ENCODE measurements around the gene APLP2.

Gene APLP2

GRCh38 chr11:130161441-130162145 is 91.9 kb downstream of the APLP2 start:
- Histone ChIP-seq H3K4me2 (no peak overlapping the region), H3K9ac (no peak overlapping the region), H3K9me3 (peaks cover 10% of the 10 kb centered on the region; the same call in 1 of the 2 replicates), H3K4me1 (peaks cover 29% of the 10 kb centered on the region), H3K27ac (no peak overlapping the region), H3K36me3 (no peaks in the 10 kb centered on the region), H3K4me3 (no peak overlapping the region), H3K27me3 (peaks cover 55% of the 10 kb centered on the region), H4K20me1 (peaks cover 7% of the 10 kb centered on the region; the same call in 1 of the 2 replicates)
- TF ChIP-seq Cebpa-rat (IDR thresholded peaks at IDR 0.05), result no peak

DNA sequence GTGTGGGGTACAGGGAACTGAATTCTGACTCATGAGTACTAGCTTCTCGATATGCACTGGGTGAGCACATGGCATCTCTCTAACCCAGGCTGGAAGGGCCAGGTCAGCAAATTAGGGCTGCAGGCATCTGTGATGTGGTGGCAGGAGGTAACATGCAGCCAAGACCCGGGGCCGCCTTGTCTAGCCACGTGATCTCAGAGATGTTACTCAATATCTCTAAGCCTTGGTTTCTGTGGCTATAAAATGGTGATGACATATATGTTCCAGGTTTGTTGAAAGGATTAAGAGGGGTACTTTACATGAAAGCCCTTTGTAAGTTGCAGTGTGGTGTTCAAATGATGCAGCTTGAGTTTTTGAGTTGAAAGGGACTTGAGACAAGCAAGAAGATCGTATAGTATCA is 93.0 kb downstream of the APLP2 start:
- peaks cover 7% of the 10 kb centered on the region; the same call in 1 of the 2 replicates for H4K20me1 ChIP-seq
- H3K27ac ChIP-seq, result no peak overlapping the region
- H3K36me3 ChIP-seq, result no peaks in the 10 kb centered on the region
- no peak overlapping the region for H3K9ac ChIP-seq
- peaks cover 33% of the 10 kb centered on the region for H3K4me1 ChIP-seq
- peaks cover 51% of the 10 kb centered on the region for H3K27me3 ChIP-seq
- no peak overlapping the region for H3K4me3 ChIP-seq
- H3K9me3 ChIP-seq, result peaks cover 10% of the 10 kb centered on the region; the same call in 1 of the 2 replicates
- TF ChIP-seq Cebpa-rat (IDR thresholded peaks at IDR 0.05), result no peak
- no peak overlapping the region for H3K4me2 ChIP-seq

DNA sequence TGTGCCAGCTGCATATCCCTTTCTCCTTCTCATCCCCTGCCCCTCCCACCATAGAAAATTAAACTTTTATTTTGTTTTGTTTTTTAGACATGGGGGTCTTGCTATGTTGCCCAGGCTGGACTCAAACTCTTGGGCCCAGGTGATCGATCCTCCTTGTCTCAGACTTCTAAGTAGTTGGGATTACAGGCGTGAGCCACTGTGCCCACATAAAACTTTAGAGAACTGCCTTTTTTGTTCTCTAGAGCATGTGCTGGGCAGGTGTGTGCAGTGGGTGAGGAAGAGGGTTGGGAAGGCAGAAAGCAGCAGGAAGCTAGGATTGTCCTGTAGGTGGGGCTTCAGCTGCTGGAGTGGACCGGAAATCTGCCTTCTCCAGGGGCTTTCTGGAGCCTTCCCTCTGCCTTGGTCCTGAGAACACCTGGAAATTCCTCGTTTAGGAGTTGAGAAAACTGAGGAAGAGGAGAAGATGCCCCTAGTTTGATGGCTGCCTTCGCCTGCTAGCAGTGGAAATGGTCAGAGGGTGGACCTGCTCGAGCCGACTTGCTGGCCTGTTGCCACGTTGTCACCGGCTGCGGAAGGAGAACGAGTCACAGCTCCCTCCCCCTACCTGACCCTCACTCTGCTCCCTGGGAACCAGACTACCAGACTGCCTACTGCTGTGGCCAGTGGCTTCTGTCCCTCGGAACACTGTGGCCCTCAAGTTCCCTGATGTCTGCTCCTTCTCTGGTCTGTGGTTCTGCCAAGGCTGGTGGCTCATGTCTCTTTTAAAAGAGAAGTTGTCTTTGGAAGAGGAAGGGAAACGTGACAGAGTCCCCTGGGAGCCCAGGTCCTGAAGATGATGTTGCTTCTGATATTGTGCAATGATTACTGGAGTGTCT is 93.9 kb downstream of the APLP2 start:
- Histone ChIP-seq H4K20me1 (peaks cover 7% of the 10 kb centered on the region; the same call in 1 of the 2 replicates), H3K27ac (no peak overlapping the region), H3K27me3 (peaks cover 42% of the 10 kb centered on the region), H3K36me3 (no peaks in the 10 kb centered on the region), H3K4me3 (no peak overlapping the region), H3K4me2 (peak overlapping the region; percentile 52), H3K4me1 (peaks cover 33% of the 10 kb centered on the region), H3K9ac (no peak overlapping the region), H3K9me3 (peaks cover 10% of the 10 kb centered on the region; the same call in 1 of the 2 replicates)
- TF ChIP-seq Cebpa-rat (IDR thresholded peaks at IDR 0.05), result peak; percentile 96

- Histone ChIP-seq H3K27ac (no peak overlapping the region), H3K36me3 (no peaks in the 10 kb centered on the region), H3K4me1 (peaks cover 33% of the 10 kb centered on the region), H3K9ac (no peak overlapping the region), H3K4me2 (peak overlapping the region; percentile 52), H4K20me1 (peaks cover 7% of the 10 kb centered on the region; the same call in 1 of the 2 replicates), H3K4me3 (no peak overlapping the region), H3K9me3 (peaks cover 10% of the 10 kb centered on the region; the same call in 1 of the 2 replicates), H3K27me3 (peaks cover 36% of the 10 kb centered on the region)
- TF ChIP-seq Cebpa-rat (IDR thresholded peaks at IDR 0.05), result no peak
These were observed 94.5 kb downstream of the APLP2 start for GRCh38 chr11:130164221-130164570.

DNA sequence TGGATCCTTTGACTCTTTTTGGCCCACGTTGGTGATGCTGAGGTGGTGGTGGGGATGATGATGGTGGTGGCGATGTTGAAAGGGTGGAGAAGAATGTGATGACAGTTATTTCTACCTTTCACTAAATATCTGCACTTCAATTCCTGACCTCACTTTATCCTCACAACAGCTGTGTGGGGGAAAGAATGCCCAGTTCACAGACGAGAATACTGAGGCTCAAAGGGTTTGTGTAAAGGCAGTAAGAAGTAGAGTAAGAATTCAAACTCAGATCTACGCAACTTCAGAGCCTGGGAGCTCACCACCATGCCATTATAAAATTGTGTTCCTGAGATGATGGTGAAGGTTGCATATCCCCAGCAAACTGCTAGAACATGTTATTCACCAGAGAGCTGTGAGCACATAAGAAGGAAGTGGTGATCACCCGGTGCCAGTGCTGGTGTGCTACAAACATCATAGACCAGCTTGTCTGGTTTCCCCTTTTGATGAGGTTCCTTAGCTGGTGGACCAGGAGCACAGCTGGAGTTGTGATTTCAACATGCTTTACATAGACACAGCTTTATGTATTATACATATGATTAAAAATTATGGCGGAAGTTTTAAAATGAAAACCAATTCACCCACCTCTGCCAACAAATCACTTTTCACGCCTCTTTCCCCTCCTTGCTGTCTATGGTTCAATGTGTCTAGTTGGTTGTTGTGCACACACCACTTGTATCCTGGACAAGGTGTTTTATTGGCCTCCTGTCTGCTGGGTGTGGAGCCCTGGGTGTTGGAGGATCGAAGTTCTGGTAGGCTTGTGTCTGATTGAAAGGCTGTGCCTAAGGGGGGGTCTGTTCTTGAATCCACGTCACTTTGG is 96.1 kb downstream of the APLP2 start:
- H3K27ac ChIP-seq, result no peak overlapping the region
- peak overlapping the region; percentile 53 for H3K4me2 ChIP-seq
- no peaks in the 10 kb centered on the region for H3K9me3 ChIP-seq
- no peak for TF ChIP-seq Cebpa-rat (IDR thresholded peaks at IDR 0.05)
- H3K4me3 ChIP-seq, result no peak overlapping the region
- H4K20me1 ChIP-seq, result no peaks in the 10 kb centered on the region; the same call in 1 of the 2 replicates
- peaks cover 20% of the 10 kb centered on the region for H3K27me3 ChIP-seq
- H3K36me3 ChIP-seq, result no peaks in the 10 kb centered on the region
- H3K4me1 ChIP-seq, result peaks cover 45% of the 10 kb centered on the region
- no peak overlapping the region for H3K9ac ChIP-seq

DNA sequence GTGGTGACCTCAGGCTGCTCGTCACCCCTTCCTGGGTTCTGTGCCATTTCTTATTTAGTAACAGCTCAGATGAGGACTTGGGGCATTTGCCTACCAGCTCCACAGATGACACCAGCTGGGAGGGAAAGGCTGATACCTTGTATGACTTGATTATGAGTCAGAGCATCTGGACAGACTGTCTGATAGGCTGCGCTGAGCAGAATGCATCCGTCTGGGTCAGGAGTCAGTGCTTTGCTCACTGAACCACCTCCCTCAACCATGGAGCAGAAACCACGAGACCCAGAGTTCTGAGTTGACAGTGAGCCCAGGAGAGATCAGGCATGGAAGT is 96.7 kb downstream of the APLP2 start:
- no peaks in the 10 kb centered on the region for H3K9me3 ChIP-seq
- H4K20me1 ChIP-seq, result no peaks in the 10 kb centered on the region
- H3K4me3 ChIP-seq, result no peak overlapping the region
- H3K4me2 ChIP-seq, result peak overlapping the region; percentile 53
- H3K27me3 ChIP-seq, result peaks cover 14% of the 10 kb centered on the region
- peaks cover 47% of the 10 kb centered on the region for H3K4me1 ChIP-seq
- no peak for TF ChIP-seq Cebpa-rat (IDR thresholded peaks at IDR 0.05)
- H3K27ac ChIP-seq, result no peak overlapping the region
- no peak overlapping the region for H3K9ac ChIP-seq
- no peaks in the 10 kb centered on the region for H3K36me3 ChIP-seq

DNA sequence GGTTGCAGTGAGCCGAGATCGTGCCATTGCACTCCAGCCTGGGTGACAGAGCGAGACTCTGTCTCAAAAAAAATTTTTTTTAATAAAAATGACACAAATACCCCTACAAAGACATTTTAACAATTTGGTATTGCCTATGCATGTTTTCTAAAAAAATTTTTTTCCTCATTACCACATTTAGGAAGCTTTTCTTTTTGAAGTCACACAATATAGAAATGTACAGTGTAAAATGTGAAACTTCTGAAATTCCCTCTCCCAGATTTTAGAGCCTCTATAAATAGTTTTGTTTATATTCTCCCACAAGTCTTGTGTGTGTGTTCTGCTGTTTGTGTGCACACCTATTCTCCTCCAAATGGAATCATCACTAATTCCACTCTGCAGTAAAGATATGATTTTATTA is 97.5 kb downstream of the APLP2 start:
- Histone ChIP-seq H3K4me3 (no peak overlapping the region), H3K4me2 (peak overlapping the region; percentile 53; the same call in 1 of the 2 replicates), H3K9ac (no peak overlapping the region), H3K27me3 (peaks cover 7% of the 10 kb centered on the region; the same call in 1 of the 2 replicates), H4K20me1 (no peaks in the 10 kb centered on the region), H3K9me3 (no peaks in the 10 kb centered on the region), H3K27ac (no peak overlapping the region), H3K4me1 (peaks cover 54% of the 10 kb centered on the region), H3K36me3 (no peaks in the 10 kb centered on the region)
- TF ChIP-seq Cebpa-rat (IDR thresholded peaks at IDR 0.05), result no peak

- no peak overlapping the region for H3K27ac ChIP-seq
- H3K36me3 ChIP-seq, result no peaks in the 10 kb centered on the region
These were observed 98.4 kb downstream of the APLP2 start for GRCh38 chr11:130168105-130168504.

DNA sequence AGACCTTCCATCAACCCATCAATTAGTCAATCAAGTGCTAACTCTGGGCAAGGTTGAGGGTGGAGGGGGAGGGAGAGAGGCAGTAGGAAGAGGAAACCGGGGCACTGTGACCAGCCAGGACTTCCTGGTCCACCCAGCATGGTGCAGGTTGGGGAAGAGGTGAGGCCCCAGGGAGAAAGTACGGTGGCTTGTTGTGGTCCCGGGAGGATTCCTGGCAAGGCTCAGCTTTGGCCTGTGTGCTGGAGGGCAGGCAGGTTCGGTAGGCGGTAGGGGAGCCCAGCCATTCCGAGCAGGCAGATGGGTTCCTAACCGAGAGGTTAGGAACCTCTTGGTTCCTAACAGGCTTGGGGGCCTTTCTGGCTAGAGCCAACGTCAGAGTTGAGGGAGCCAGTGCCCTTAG is 100.7 kb downstream of the APLP2 start:
- H3K36me3 ChIP-seq, result no peaks in the 10 kb centered on the region
- no peak overlapping the region for H3K4me3 ChIP-seq
- H3K27me3 ChIP-seq, result no peaks in the 10 kb centered on the region
- peaks cover 43% of the 10 kb centered on the region for H3K4me1 ChIP-seq
- TF ChIP-seq Cebpa-rat (IDR thresholded peaks at IDR 0.05), result no peak
- H3K9ac ChIP-seq, result no peak overlapping the region
- H3K9me3 ChIP-seq, result peaks cover 9% of the 10 kb centered on the region; the same call in 1 of the 2 replicates
- 0 out of 2 replicates have a peak overlapping the region, but pooled peaks have one; percentile 14 for H3K27ac ChIP-seq
- no peaks in the 10 kb centered on the region for H4K20me1 ChIP-seq
- peak overlapping the region; percentile 57 for H3K4me2 ChIP-seq

More at GRCh38 chr11:130168105-130168504, 98.4 kb downstream of the APLP2 start:
- peaks cover 59% of the 10 kb centered on the region for H3K4me1 ChIP-seq
- no peaks in the 10 kb centered on the region for H3K9me3 ChIP-seq
- no peak overlapping the region for H3K4me2 ChIP-seq
- no peak overlapping the region for H3K9ac ChIP-seq
- no peaks in the 10 kb centered on the region for H3K27me3 ChIP-seq
- no peaks in the 10 kb centered on the region for H4K20me1 ChIP-seq
- no peak overlapping the region for H3K4me3 ChIP-seq
- no peak for TF ChIP-seq Cebpa-rat (IDR thresholded peaks at IDR 0.05)
